ENCODE results near the gene RITA1.

GRCh38 chr12:113186033-113186365 lies 478 bp downstream of the RITA1 start:
- TF ChIP-seq POLR2A (IDR thresholded peaks at IDR 0.05; ENCODE audit: low read length) (no peak), GATA1 (IDR thresholded peaks at IDR 0.05; ENCODE audit: low read depth, low read length) (no peak)

Measured in erythroblast (primary cell).